Effector memory CD4-positive, alpha-beta T cell (primary cell): ENCODE measurements around the gene RAB35.
A peak's percentile ranks its signal among the peaks of the same experiment; 100 is the strongest.

Experiments
- DNase-seq, 3 donors: peaks; one replicate each; pipeline ENCODE4 v3.0.0-alpha.2; 2020
- H3K27ac ChIP-seq: 2 replicates; pipeline ENCODE4 v1.7.0; 2013; ENCODE audit warnings: mild to moderate bottlenecking, low read length, moderate library complexity; ENCODE audit not compliant: insufficient read depth, poor library complexity, severe bottlenecking
- H3K27me3 ChIP-seq: replicated peaks from 2 replicates; pipeline ENCODE4 v1.7.0; 2013; ENCODE audit warnings: mild to moderate bottlenecking, low read length; ENCODE audit not compliant: insufficient read depth, control insufficient read depth, poor library complexity, severe bottlenecking
- H3K36me3 ChIP-seq: 2 replicates; pipeline ENCODE4 v1.7.0; 2013; ENCODE audit warnings: mild to moderate bottlenecking, low read length, moderate library complexity; ENCODE audit not compliant: control insufficient read depth, insufficient read depth
- H3K4me1 ChIP-seq: 2 replicates; pipeline ENCODE4 v1.7.0; 2013; ENCODE audit warnings: low read length, mild to moderate bottlenecking; ENCODE audit not compliant: control insufficient read depth, insufficient read depth, poor library complexity, severe bottlenecking
- H3K4me3 ChIP-seq: 2 replicates; pipeline ENCODE4 v1.7.0; 2013; ENCODE audit warnings: low read length, low read depth, mild to moderate bottlenecking; ENCODE audit not compliant: insufficient read depth, poor library complexity, severe bottlenecking
- H3K9me3 ChIP-seq: 2 replicates; pipeline ENCODE4 v1.7.0; 2013; ENCODE audit warnings: mild to moderate bottlenecking, low read length, moderate library complexity; ENCODE audit not compliant: control insufficient read depth

Gene RAB35

DNA sequence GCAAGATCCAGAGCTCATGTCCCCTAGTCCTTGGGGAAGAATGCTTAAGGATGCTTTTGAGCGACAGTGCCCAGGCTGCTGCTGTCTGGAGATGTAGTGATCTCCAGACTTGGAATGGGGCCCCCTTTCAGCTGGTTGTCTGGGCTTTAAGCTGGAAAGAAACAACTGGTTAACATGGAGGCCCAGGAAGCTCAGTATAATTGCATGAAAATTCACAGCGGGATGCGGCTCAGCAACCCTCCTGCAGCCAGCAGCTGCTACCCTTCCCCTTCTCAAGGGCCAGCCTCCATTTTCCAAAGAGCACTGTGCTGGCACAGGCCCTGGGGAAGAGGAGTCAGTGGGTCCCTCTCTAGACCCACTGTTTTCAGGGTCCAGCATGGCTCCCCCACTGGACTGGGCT, 26.3 kb downstream of the RAB35 start:
- H3K4me1 ChIP-seq, result peaks cover 4% of the 10 kb centered on the region
- H3K36me3 ChIP-seq, result peaks cover 10% of the 10 kb centered on the region
- no peaks in the 10 kb centered on the region for H3K9me3 ChIP-seq
- no peak overlapping the region for H3K4me3 ChIP-seq
- no peak for DNase-seq
- no peak overlapping the region for H3K27ac ChIP-seq
- H3K27me3 ChIP-seq, result no peaks in the 10 kb centered on the region

DNA sequence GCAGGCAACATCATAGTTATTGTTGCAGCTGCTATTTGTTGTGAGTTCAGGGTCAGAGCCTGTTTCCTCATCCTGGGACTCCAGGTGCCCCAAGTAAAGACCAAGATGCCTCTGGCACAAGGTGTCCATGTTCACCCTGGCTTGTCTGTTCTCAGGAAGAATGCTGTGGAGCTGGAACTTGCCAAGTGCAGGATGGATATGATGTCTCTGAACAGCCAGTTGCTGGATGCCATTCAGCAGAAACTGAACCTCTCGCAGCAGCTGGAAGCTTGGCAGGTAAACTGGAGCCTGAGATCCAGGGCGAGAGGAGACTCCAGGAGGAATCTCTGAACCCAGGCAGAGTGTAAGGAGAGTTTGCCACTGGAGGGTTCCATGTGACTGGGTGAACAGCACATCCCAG, 26.8 kb downstream of the RAB35 start:
- Histone ChIP-seq H3K4me1 (peaks cover 4% of the 10 kb centered on the region), H3K36me3 (peaks cover 10% of the 10 kb centered on the region), H3K27ac (no peak overlapping the region), H3K9me3 (no peaks in the 10 kb centered on the region), H3K27me3 (no peaks in the 10 kb centered on the region), H3K4me3 (no peak overlapping the region)
- no peak for DNase-seq

DNA sequence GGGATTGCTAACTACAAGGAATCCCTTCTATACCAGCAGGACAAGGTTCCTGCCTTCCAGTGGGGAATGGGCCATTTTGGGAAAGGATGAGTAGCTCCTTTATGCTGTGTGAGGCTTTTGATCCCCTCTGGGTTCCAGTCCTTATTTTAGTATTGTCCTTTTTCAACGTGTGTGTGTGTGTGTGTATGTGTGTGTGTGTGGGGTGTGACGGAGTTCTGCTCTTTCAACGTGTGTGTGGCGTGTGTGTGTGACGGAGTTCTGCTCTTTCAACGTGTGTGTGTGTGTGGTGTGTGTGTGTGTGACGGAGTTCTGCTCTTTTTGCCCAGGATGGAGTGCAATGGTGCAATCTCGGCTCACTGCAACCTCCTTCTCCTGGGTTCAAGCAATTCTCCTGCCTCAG, 27.4 kb downstream of the RAB35 start:
- no peak overlapping the region for H3K4me3 ChIP-seq
- H3K36me3 ChIP-seq, result peaks cover 10% of the 10 kb centered on the region
- peaks cover 4% of the 10 kb centered on the region for H3K4me1 ChIP-seq
- H3K9me3 ChIP-seq, result no peaks in the 10 kb centered on the region
- H3K27ac ChIP-seq, result no peak overlapping the region
- DNase-seq, result no peak
- H3K27me3 ChIP-seq, result no peaks in the 10 kb centered on the region

DNA sequence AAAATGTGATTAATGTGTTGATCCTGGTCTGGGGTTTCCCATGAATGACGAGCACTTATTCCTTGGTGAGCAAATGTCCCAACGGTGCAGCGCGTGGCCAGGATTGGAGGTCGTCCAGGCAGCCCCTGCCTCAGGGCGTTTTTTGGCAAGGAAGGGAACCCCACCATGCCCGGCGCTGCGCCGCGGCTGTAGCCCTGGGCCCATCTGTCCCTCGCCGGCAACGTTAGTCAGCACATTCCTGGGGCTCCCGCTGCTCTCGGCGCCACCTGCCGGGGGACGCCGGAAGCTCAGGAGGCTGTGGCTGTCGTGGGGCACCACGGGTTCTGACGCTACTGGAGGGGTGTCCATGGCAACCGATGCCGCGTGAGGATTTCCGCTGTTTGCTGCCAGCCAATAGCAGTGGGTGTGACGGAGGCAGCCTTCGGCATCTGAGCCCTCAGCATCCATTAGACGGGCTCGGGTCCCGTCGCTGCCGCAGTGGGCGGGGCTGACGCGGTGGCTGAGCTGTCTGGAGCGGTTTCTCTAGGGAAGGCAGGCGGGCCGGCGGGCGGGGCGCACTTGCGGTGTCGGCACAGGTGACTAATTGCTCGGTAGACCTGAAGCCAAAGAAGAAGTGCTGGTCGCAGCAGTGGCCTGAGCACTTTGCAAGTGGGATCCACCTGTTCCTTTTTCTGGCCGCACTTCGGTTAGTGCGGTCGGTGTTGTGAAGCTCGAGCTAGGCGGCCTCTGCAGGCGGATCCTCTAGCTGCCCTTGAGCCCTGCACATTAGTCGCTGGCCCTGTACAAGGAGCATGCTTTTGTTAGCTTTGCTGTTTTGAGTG, 29.5 kb downstream of the RAB35 start:
- Histone ChIP-seq H3K36me3 (peaks cover 10% of the 10 kb centered on the region), H3K4me3 (peak overlapping the region; percentile 39), H3K27ac (peak overlapping the region; percentile 64), H3K27me3 (no peaks in the 10 kb centered on the region), H3K4me1 (peaks cover 4% of the 10 kb centered on the region), H3K9me3 (no peaks in the 10 kb centered on the region)
- DNase-seq, result peak; percentile 99 to 100 (median 100)

DNA sequence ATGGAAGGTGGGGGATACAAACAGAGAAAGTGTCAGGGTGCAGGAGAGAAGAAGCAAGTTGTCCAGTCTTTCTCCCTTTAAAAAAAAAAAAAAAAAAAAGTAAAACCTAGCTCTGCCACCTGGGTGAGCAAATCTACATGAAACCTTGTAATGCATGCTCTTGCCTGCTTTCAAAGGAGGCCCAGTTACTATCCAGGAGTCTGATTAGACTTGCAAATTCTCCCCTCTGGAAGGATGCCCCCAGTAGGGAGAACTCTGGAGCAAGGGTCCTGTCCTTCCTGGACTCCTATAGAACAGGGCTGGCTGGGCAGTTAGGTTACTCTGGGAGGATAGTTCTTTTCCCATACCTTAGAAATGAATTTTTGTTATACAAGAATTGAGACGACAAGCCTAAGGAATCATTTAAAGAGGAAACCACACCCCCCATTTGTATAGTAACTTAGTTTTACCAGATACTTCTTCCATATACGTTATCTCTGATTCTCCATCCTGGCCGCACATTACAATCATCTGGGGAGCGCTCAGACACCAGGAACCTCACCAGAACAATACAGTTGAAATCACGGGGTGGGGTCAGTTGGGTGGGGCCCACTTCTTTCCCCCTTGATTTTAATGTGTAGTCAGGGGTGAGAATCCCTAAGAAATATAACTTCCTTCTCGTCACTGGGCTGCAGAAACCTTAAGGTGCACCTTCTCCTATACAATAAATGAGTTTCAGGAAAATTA, 30.5 kb downstream of the RAB35 start:
- Histone ChIP-seq H3K27me3 (no peaks in the 10 kb centered on the region), H3K9me3 (no peaks in the 10 kb centered on the region), H3K4me1 (peaks cover 4% of the 10 kb centered on the region), H3K4me3 (no peak overlapping the region), H3K36me3 (peaks cover 10% of the 10 kb centered on the region), H3K27ac (peak overlapping the region; percentile 64)
- no peak for DNase-seq

DNA sequence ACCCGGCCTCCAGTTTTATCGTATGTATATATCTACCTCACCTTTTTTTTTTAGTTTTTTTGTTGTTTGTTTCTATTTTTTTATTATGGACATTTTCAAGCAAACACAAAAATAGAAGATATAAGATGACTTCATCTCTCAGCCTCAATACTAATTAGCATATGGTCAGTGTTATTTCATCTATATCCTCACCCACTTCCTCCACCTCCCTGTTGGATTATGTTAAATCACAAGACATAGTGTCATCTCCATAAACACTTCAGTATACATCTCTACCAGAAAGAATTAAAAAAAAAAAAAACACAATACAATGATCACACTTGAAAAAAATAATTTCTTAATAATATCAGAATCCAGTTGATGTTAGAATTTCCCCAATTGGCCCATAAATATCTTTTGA, 34.9 kb downstream of the RAB35 start:
- no peaks in the 10 kb centered on the region for H3K9me3 ChIP-seq
- no peaks in the 10 kb centered on the region for H3K4me1 ChIP-seq
- no peak overlapping the region for H3K27ac ChIP-seq
- no peaks in the 10 kb centered on the region for H3K36me3 ChIP-seq
- no peak for DNase-seq
- H3K27me3 ChIP-seq, result no peaks in the 10 kb centered on the region
- H3K4me3 ChIP-seq, result no peak overlapping the region

DNA sequence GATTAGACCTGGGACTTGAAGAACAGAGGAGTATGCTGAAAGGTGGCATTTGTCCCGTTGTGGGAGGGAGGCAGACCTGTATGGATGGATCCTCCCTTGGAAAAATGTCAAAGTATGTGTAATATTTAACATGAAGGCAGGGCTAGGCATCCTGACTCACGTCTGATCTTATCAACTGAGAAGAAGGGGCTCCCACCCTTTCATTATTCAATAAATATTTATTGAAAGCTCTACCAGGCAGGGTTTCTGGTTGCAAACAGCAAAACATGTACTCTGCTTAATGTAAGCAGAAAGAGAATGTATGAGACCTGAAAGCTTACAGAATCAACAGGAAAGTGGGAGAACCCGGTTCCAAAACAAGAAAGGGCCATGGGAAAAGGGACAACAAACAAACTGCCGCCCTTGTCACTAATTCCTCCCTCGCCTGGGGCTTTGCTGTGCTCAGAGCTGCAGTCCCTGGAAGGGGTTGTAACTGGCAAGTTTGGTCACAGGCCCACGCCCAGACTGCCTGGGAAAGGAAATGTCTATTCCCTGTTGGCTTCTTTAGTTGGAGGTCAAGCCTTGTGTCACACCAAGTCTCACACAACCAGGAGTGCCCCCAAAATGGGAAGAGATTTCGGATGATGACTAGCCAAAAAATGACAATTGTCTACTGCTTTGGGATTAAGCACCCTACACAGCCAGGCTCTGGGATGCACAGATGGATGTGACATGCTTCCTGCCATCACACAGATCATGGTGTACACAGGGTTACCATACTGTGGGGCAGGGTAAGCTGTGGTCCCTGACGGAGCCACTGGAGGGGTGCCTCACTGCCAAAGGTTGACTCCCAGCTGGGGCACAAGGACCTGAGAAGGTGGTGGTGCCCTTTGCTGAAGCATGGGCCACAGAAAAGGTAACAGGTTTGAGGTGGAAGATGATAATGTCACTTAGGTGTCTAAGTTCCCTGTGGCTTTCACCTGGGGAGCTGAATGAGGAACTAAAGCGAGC, 36.8 kb downstream of the RAB35 start:
- H3K27me3 ChIP-seq, result no peaks in the 10 kb centered on the region
- no peak for DNase-seq
- H3K36me3 ChIP-seq, result no peaks in the 10 kb centered on the region

DNA sequence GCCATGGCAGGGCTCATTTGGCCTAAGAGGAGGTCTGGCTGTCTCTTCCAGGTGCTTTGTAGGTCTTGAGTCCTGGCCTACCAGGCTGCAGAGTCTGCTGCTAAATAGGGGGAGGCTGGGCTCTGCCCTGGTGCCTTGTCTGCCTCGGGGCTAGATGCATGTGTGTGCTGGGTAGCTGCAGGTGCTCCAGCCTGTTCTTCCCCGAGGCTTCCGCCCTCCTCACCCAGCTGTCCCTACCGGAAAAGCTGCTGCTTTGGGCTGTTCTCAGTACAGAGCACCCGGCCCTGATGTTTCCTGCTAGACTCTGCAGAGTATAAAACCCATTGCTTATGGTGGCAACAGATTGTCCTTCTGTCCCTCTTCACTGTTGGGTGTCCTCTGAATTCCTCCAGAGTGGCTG, 37.7 kb downstream of the RAB35 start:
- peaks cover 13% of the 10 kb centered on the region for H3K4me1 ChIP-seq

More for the DNA sequence above, 36.8 kb downstream of the RAB35 start:
- no peak overlapping the region for H3K4me3 ChIP-seq
- no peak overlapping the region for H3K27ac ChIP-seq
- H3K4me1 ChIP-seq, result peaks cover 7% of the 10 kb centered on the region
- H3K9me3 ChIP-seq, result no peaks in the 10 kb centered on the region

DNA sequence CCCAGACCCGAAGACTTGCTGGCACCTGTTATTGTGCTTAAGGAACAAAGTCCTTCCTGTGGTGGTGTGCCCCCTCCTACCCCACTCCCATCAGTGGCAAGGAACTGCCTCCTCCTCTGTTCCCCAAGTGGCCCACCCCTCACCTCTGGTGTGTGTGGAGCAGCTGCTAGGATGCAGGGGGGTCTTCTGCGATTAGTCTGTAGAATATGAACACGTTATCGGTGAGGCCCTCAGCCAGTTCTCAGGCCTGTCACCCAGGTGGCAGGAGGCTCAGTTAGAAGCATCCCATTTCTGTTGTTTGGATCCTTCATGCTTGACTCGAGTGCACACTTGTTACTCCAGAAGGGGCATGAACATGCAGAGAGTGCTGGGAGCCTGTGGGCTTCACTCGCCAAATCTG, 39.3 kb downstream of the RAB35 start:
- peaks cover 8% of the 10 kb centered on the region for H3K36me3 ChIP-seq
- H3K27me3 ChIP-seq, result no peaks in the 10 kb centered on the region
- H3K9me3 ChIP-seq, result no peaks in the 10 kb centered on the region
- H3K4me3 ChIP-seq, result no peak overlapping the region
- no peak for DNase-seq
- peaks cover 13% of the 10 kb centered on the region for H3K4me1 ChIP-seq
- H3K27ac ChIP-seq, result no peak overlapping the region

More for the DNA sequence above, 37.7 kb downstream of the RAB35 start:
- Histone ChIP-seq H3K27me3 (no peaks in the 10 kb centered on the region), H3K27ac (no peak overlapping the region), H3K9me3 (no peaks in the 10 kb centered on the region), H3K4me3 (no peak overlapping the region), H3K36me3 (no peaks in the 10 kb centered on the region)
- no peak for DNase-seq
